SK-N-SH (cell line): Measurements from ENCODE around the gene GPR101. TPM values are rescaled to one million over a fixed set of nuclear protein-coding genes. Genes with fewer than 3 reads are reported as not detected.

Source experiments
- CTCF ChIA-PET: fragments of 300-600, 350-600 bp; formaldehyde crosslinking; extraction: SDS; loops from one replicate; lab custom pipeline; 2021; lab: Yijun Ruan, JAX
- POLR2A ChIA-PET: fragments of 350-600 bp; sonication (Branson Sonifier 250); formaldehyde crosslinking; extraction: SDS; loops from one replicate; lab custom pipeline; 2020; ENCODE audit warnings: antibody characterized with exemption, inconsistent platforms; lab: Yijun Ruan, JAX
- DNase-seq: peaks from one replicate; pipeline ENCODE4 v3.0.0; 2012
- H2AFZ ChIP-seq: fragments of 200-600 bp; sonication (generic); 2 replicates; pipeline ENCODE4 v1.8.1; 2016; ENCODE audit warnings: antibody characterized with exemption, mild to moderate bottlenecking, low read depth
- H3F3A ChIP-seq: fragments of 200-600 bp; sonication (generic); replicated peaks from 2 replicates; pipeline ENCODE3; 2016; ENCODE audit warnings: antibody characterized with exemption, mild to moderate bottlenecking; ENCODE audit not compliant: insufficient read depth
- H3K27ac ChIP-seq, 2 experiments: fragments of 200-500 bp in 1 of 2; fragments of 200-600 bp in 1 of 2; sonication (Bioruptor generic) in 1 of 2; sonication (generic), shearing (Covaris generic) in 1 of 2; 2 replicates each; pipeline versions ENCODE4 v1.5.1 to v1.6.1; 2014 to 2016; ENCODE audit warnings: low read depth in 2 of 2, inconsistent platforms in 1 of 2, low read length in 1 of 2, mild to moderate bottlenecking in 1 of 2, mixed read lengths in 1 of 2
- H3K27me3 ChIP-seq: fragments of 200-600 bp; sonication (generic), shearing (Covaris generic); 2 replicates; pipeline ENCODE4 v1.6.1; 2016; ENCODE audit warnings: mixed run types; ENCODE audit not compliant: insufficient read depth
- H3K36me3 ChIP-seq, 2 experiments: fragments of 200-500 bp in 1 of 2; fragments of 200-600 bp in 1 of 2; sonication (Bioruptor generic) in 1 of 2; sonication (generic) in 1 of 2; replicated peaks in 1 of 2; 2 replicates each; pipeline versions ENCODE3 to v1.5.1; 2014 to 2016; ENCODE audit warnings: low read length in 1 of 2, mild to moderate bottlenecking in 1 of 2; ENCODE audit not compliant: insufficient read depth in 2 of 2, control insufficient read depth in 1 of 2
- H3K4me1 ChIP-seq, 2 experiments: fragments of 200-500 bp in 1 of 2; fragments of 200-600 bp in 1 of 2; sonication (Bioruptor generic) in 1 of 2; sonication (generic), shearing (Covaris generic) in 1 of 2; 2 replicates each; pipeline versions ENCODE4 v1.5.1 to v1.6.1; 2014 to 2016; ENCODE audit warnings: low read depth in 1 of 2, low read length in 1 of 2, mixed run types in 1 of 2; ENCODE audit not compliant: insufficient read depth in 2 of 2, control insufficient read depth in 1 of 2
- H3K4me2 ChIP-seq: fragments of 200-600 bp; sonication (generic), shearing (Covaris generic); 2 replicates; pipeline ENCODE4 v1.6.1; 2017; ENCODE audit warnings: mixed run types
- H3K4me3 ChIP-seq, 2 experiments: fragments of 200-500 bp in 1 of 2; fragments of 200-600 bp in 1 of 2; sonication (Bioruptor generic) in 1 of 2; sonication (generic), shearing (Covaris generic) in 1 of 2; 2 replicates each; pipeline versions ENCODE4 v1.5.1 to v1.8.1; 2014 to 2016; ENCODE audit warnings: low read depth in 2 of 2, inconsistent platforms in 1 of 2, low read length in 1 of 2, mild to moderate bottlenecking in 1 of 2, mixed read lengths in 1 of 2, moderate library complexity in 1 of 2
- H3K79me2 ChIP-seq: fragments of 200-600 bp; sonication (generic); 2 replicates; pipeline ENCODE4 v1.8.1; 2017; ENCODE audit warnings: mild to moderate bottlenecking; ENCODE audit not compliant: insufficient read depth
- H3K9ac ChIP-seq: fragments of 200-600 bp; sonication (generic); 2 replicates; pipeline ENCODE4 v1.6.1; 2017; ENCODE audit warnings: mixed run types
- H3K9me2 ChIP-seq: fragments of 200-600 bp; sonication (generic); 2 replicates; pipeline ENCODE4 v1.6.1; 2017; ENCODE audit warnings: mixed run types
- H3K9me3 ChIP-seq: fragments of 200-600 bp; sonication (generic); 2 replicates; pipeline ENCODE4 v1.6.1; 2017; ENCODE audit warnings: mixed run types, mild to moderate bottlenecking, moderate library complexity
- H4K20me1 ChIP-seq: fragments of 200-600 bp; sonication (generic); 2 replicates; pipeline ENCODE4 v1.6.1; 2017; ENCODE audit warnings: mild to moderate bottlenecking, mixed run types; ENCODE audit not compliant: insufficient read depth
- CTCF ChIP-seq: fragments of 200-600 bp; sonication (generic); IDR thresholded peaks from 2 replicates; pipeline ENCODE4 v1.6.1; 2017; ENCODE audit warnings: antibody characterized with exemption, mild to moderate bottlenecking, moderate library complexity
- EZH2phosphoT487 ChIP-seq: fragments of 200-600 bp; sonication (generic); IDR thresholded peaks from 2 replicates; pipeline ENCODE4 v1.6.1; 2017; ENCODE audit warnings: low read depth, mixed run types, mild to moderate bottlenecking, antibody characterized with exemption, moderate library complexity, borderline replicate concordance
- GATA2 ChIP-seq: sonication (generic); formaldehyde crosslinking; IDR thresholded peaks from 2 replicates; pipeline ENCODE4 v1.5.0; 2020; ENCODE audit warnings: mild to moderate bottlenecking, missing genetic modification reagents
- MAX ChIP-seq: IDR thresholded peaks from 2 replicates; pipeline ENCODE4 v1.4.0; 2012; ENCODE audit warnings: low read depth
- REST ChIP-seq: IDR thresholded peaks from 2 replicates; pipeline ENCODE4 v1.6.1; 2012; ENCODE audit warnings: mild to moderate bottlenecking, low read depth, low read length, moderate library complexity
- TEAD4 ChIP-seq: IDR thresholded peaks from 2 replicates; pipeline ENCODE4 v1.4.0; 2012; ENCODE audit warnings: mild to moderate bottlenecking, borderline replicate concordance; ENCODE audit not compliant: insufficient read depth
- USF2 ChIP-seq: fragments of 150-350 bp; IDR thresholded peaks from 2 replicates; pipeline ENCODE4 v1.6.1; 2017; ENCODE audit warnings: antibody characterized with exemption, low read length, low read depth, borderline replicate concordance
- ZBTB33 ChIP-seq: IDR thresholded peaks from 2 replicates; pipeline ENCODE4 v1.4.0; 2012; ENCODE audit warnings: low read depth, borderline replicate concordance
- WGBS: methylation state at CpG from one replicate; pipeline ENCODE4 v1.1.6; 2017; ENCODE audit warnings: low lambda C conversion rate; 5-methylcytosine and 5-hydroxymethylcytosine counted together
- polyA plus RNA-seq, 3 experiments: library from polyadenylated mRNA; depleted of rRNA; stranded (reverse); fragments of >200 nt; gene quantifications; 2 replicates each; pipeline ENCODE4 v1.2.3, GENCODE V29; 2012

GPR101 gene
- polyA plus RNA-seq, 1 of the 3 experiments (the other 2 are of a cell fraction) = not detected

- TF ChIP-seq REST (no peak), MAX (no peak), ZBTB33 (no peak), USF2 (no peak), EZH2phosphoT487 (no peak), GATA2 (CRISPR knock-in tag) (no peak), TEAD4 (no peak), CTCF (no peak)
- H2AFZ ChIP-seq = no peak overlapping the region
- H3K79me2 ChIP-seq = no peaks in the 10 kb centered on the region
- H3K4me1 ChIP-seq = no peaks in the 10 kb centered on the region
- H3K9me3 ChIP-seq = no peaks in the 10 kb centered on the region
- H4K20me1 ChIP-seq = no peaks in the 10 kb centered on the region
- no peak overlapping the region for H3K9ac ChIP-seq
- H3K9me2 ChIP-seq = no peaks in the 10 kb centered on the region
- WGBS = 2% methylated on average over 2 of the region's 2 CpGs
- no peaks in the 10 kb centered on the region for H3K27me3 ChIP-seq
- POLR2A ChIA-PET = no interaction called here
- H3K27ac ChIP-seq = no peak overlapping the region
- H3K36me3 ChIP-seq = no peaks in the 10 kb centered on the region
- no peak overlapping the region for H3K4me2 ChIP-seq
- CTCF ChIA-PET = no interaction called here
- H3K4me3 ChIP-seq = no peak overlapping the region
- no peaks in the 10 kb centered on the region for H3F3A ChIP-seq
- no peak for DNase-seq
These were observed 47.4 kb upstream of the GPR101 start for GRCh38 chrX:137081239-137081638.
